NCI-H2081 treated with DMSO at 0.1 percent for 48 hours (cell line): Measurements from ENCODE around the gene BAZ2B.
A peak's percentile ranks its signal among the peaks of the same experiment; 100 is the strongest.

Experiments used
- DNase-seq: peaks from one replicate; lab custom pipeline; 2025; lab: John Stamatoyannopoulos, UW

The BAZ2B gene

GRCh38 chr2:159615367-159616285 is 722 bp downstream of the BAZ2B start:
- peak; percentile 73 for DNase-seq

DNA sequence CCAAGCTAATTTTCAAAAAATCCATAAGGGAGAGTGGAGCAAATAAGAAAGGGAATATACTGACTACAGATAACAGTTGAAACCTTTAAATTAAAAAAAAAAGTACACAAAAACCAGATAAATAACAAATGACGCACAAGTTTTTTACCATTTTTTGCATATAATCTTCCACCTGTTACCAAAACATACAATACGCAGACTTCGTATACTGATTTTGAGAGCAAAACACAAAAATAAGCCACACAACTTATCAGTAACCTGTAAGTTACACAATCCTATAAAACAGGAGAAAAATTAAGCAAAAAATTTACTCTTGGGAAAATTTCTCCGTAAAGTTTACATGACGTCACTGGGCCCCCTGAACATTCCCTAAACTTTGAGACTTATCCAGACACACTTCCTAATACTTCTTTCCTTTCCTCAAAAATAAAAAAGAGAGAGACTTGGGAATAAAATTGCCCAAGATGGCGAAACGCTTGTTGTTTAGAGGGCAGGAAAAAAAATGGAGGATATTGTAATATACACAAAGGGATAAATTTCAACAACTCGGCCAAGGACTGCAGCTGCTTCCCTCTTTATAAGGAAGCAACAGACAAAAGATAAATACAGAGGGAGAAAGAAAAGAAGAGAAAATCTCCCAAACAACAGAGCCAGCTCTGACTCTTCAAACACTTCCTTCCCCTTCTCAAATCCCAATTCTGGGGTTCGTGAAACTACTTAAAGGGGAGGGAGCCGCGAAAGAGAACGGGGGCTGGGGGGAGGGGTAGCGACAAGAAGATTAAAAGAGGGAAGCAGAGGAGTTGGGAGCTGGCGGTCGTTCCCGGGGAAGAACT is 1.6 kb downstream of the BAZ2B start:
- DNase-seq: peak; percentile 73

GRCh38 chr2:159613651-159614285 is 2.6 kb downstream of the BAZ2B start:
- DNase-seq: peak; percentile 52

DNA sequence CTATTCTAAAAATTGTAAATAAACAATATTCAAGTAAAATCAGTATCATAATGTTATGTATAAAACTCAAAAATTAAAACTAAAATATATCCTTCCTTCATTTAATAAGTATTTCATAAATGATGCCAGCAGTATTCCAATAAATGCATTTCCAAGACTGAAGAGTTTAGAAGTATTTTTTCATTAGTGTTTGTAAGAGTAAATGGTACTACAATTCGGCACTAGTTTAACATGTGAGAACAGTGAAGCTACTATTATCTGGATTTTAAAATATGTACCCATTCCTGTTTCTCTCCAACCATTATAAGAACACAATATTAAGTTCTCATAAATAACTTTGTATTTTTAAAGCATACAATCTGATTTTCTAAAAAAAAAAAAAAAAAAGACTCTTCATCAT is 3.3 kb downstream of the BAZ2B start:
- DNase-seq: no peak

DNA sequence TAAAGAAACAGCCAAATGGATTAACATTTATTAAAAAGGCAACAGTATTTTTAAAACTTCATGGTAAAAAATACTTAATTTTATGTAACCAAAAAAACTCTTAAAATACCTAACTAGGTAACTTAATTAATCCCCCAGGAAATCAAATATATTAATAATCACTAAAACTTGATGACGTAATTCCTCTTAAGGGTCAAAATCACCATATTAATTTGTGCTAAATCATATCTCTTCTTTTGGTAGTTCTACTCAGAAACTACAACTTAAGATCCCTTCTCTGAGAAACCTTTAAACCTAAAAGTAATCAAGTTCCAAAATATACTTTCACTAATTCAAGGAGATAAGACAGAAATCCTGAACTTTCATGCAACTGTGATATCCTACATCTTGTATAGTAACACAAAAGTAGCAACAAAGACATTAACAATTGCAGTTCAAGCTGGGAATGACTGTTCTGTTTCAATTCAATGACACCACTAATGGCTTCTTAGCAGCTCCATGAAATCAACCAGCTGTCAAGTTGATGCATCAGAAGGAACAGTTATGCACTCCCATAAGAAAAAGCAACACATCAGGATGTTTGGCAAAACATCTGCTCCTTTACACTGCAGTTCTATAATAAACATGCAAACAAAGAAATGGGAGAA is 4.0 kb downstream of the BAZ2B start:
- DNase-seq: peak; percentile 20

DNA sequence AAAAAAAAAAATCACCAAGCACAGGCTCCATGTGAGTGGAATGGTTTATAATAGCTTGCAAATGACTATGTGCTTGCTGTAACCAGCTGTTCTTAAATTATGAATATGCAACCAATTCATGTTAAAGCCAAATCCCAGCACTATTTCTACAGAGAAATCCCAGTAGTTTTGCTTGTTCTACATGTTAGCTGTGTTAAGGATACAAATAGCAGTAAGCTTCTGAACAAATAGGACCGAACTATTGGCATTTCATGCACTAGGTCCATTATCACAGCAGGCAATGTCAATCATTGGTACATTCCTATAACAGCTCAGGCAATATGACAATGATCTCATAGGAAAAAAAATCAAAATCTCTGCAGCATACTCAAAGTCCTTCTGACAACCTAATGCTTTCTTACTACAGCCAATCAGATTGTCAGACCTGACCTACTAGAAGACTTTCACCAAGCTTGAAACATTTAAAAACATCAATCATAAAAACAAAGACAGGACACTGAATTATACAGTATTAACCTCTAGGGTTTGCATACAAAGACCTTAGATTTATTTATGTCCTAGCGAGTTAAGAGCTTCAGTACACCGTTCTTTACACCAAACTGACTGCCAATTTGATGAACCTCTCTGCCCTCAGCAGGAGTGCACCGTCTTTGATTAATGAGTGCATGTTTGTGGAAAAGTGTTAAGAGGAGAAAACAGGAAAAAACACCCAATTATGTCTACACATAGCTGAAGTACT is 6.4 kb downstream of the BAZ2B start:
- DNase-seq: peak; percentile 12

DNA sequence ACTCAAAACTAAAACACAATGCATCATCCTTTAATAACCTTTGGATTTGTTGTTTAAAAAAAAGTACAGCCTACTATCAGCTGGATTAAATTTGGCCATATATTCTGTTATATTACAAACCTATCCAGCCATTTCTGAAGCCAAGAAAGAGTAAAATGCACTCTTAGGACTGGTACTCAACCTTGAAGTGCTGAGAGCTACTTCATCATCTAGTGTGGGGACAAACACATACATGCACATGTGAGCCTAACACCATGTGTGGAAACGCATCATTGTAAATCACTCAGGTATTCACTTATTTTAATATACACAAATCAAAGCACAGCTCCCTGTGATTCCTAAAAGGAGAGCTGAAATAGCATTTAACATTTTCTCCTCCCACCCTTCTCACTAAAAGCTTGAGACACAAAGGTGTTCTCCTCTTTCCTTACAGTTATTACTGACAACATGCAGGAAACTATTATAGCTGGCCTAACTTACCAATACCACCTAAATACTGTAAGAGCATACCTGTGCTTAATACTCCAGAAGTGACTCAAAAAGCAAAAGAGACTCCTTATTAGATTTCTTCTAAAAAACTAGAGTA is 7.5 kb downstream of the BAZ2B start:
- no peak for DNase-seq

DNA sequence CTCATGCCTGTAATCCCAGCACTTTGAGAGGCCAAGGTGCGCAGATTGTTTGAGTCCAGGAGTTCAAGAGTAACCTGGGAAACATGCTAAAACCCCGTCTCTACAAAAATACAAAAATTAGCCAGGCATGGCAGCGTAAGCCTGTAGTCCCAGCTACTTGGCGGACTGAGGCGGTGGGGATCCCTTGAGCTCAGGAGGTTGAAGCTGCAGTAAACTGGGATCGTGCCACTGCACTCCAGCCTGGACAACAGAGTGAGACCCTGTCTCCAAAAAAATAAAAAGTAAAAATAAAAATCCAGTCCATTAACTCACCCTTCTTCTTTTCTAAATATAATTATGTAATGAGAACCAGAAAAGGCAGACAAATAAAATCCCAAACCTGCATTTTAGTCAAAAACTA is 8.2 kb downstream of the BAZ2B start:
- DNase-seq: no peak

DNA sequence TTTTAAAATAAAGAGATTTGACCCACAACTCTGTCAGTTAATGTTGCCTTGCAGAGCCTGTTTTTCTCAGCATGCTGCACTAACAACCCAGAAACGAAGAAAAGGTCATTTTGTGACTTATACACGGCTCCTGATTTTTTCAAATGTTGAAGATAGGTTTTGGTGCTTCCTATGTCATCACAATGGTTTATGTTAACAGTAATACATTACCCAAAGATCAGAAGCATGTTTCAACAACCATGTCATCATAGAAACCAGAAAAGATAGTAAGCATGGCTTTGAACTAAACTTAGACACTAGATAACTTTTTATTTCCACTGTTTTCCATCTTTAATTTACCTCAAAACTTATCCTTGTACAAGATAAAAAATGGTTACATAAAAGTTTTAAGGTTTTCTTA is 10.1 kb downstream of the BAZ2B start:
- DNase-seq: no peak

GRCh38 chr2:159605441-159606178 is 10.7 kb downstream of the BAZ2B start:
- no peak for DNase-seq

DNA sequence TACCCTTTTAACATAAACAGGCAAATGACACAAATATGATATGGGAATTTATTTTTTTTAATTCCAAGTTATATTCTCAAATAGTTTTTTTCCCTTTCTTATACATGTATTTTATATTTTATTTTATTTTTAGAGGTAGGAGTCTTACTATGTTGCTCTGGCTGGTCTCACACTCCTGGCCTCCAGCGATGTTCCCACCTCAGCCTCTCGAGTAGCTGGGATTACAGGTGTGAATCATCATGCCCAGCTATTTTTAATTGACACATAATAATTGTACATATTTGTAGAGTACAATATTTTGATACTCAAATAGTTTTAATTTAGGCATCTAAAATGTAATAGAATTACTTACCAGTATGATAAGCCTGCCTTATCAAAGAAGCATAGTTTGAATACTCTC is 12.2 kb downstream of the BAZ2B start:
- DNase-seq: no peak

DNA sequence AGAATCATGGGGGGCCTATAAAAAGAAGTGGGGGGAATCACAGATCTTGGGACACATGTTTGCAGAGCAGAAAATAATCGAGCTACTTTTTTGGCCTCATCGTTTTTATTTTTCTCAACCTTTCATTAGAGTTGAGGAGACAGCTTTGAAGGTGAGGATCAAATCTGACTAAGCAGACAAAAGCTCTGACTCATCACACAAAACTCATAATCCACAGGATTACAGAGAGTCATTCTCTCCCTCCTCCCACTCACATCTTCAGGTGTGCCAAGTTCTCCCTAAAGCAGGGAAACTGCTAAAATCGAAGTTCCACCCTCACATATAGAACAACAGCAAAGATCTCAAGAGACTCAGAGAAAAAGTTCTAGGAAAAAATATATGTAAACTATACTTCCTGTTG is 15.6 kb downstream of the BAZ2B start:
- no peak for DNase-seq

DNA sequence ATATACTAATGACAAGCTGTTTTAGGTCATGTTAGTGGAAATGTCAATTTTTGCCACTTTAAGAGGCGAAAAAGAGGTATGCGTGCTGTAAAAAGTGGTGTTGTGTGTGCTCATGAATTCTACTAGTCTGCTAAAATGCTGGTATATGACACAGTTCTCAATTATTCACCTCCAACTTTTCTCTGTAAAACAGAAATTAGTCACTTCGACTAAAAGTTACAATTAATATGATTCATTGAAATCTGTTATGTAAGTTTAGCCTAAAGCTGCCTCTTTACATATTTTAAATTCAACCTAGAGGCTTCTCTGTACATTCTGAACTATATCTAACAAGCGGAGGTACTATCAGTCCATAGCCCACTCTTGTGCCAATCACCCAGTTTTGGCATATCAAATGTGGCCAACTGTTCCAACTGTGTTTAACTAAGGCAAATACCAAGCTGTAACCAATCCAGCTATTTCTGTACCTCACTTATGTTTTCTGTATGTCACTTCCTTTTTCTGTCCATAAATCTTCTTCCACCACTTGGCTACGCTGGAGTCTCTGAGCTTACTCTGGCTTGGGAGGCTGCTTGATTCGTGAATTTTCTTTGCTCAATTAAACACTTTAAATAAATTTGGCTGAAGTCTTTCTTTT is 20.8 kb downstream of the BAZ2B start:
- peak; percentile 46 for DNase-seq

- no peak for DNase-seq
These were observed 23.9 kb downstream of the BAZ2B start for GRCh38 chr2:159592441-159592840.

DNA sequence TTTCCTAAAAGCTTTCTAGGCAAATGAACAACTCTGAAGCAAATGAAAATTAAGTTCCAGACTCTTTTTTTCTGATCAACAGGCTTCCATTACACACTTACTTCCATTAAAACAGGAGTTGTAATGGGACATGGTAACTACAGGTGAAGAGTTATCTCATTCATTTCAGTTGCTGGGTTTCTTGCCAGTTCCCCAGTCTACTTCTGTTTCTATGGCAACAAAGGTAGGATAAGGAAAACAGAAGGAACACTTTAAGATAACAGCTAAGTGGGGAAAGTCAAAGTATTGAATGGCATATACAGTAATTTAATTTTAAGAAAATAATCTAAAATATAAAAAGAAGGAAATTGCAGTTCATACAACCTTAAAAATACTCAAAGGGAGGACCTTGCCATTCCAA is 25.1 kb downstream of the BAZ2B start:
- no peak for DNase-seq

DNA sequence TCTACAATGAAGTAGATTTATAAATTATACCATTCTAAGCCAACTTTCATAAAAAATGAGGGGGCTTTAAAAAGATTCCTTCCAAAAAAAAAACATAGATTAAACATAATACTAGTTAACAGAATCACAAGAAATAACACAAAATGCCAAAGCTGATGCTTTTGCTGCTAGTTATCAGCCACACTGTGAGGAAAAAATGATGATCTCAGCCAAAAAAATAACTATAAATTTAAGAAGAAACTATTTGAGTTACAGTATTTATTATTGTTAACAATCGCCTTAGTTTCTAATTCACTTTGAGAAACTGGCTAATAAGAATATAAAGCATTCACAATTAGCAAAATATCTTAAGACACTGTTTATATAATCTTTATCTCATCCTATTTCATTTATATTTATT is 27.1 kb downstream of the BAZ2B start:
- no peak for DNase-seq

- no peak for DNase-seq
These were observed 30.3 kb downstream of the BAZ2B start for GRCh38 chr2:159586034-159586433.

GRCh38 chr2:159585622-159586021 is 30.7 kb downstream of the BAZ2B start:
- no peak for DNase-seq

DNA sequence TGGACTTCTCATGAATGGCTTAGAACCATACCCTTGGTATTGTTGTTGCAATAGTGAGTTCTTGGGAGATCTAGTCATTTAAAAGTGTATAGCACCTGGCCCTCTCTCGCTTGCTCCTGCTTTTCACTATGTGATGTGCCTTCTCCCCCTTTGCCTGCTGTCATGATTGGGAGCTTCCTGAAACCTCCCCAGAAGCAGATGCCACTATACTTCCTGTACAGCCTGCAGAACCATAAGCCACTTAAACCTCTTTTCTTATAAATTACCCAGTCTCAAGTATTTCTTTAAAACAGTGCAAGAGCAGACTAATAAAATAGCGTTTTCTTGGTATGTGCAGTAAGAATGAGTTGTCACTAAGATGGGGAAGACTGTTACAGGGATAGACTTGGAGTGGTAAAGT is 31.6 kb downstream of the BAZ2B start:
- DNase-seq: no peak
